OCI-LY1 (cell line): Measurements from ENCODE around the gene FBXW11.
A peak's percentile ranks its signal among the peaks of the same experiment; 100 is the strongest.

Experiments
- H2AFZ ChIP-seq: fragments of 200-600 bp; sonication (generic), shearing (Covaris generic); 2 replicates; pipeline ENCODE4 v1.6.0; 2014; ENCODE audit warnings: antibody characterized with exemption, mild to moderate bottlenecking, low read length
- H3F3A ChIP-seq: fragments of 200-600 bp; sonication (generic), shearing (Covaris generic); 2 replicates; pipeline ENCODE4 v1.6.0; 2014; ENCODE audit warnings: mild to moderate bottlenecking, antibody characterized with exemption, low read length, moderate library complexity; ENCODE audit not compliant: insufficient read depth
- H3K27ac ChIP-seq: fragments of 200-600 bp; sonication (generic); 2 replicates; pipeline ENCODE4 v1.5.1; 2014; ENCODE audit warnings: low read length, mixed run types, mild to moderate bottlenecking, low read depth; ENCODE audit not compliant: poor library complexity, severe bottlenecking
- H3K27me3 ChIP-seq: fragments of 200-600 bp; sonication (generic); 2 replicates; pipeline ENCODE4 v1.6.0; 2014; ENCODE audit warnings: antibody characterized with exemption, mild to moderate bottlenecking, low read length, moderate library complexity; ENCODE audit not compliant: insufficient read depth
- H3K36me3 ChIP-seq: fragments of 200-600 bp; sonication (generic); 2 replicates; pipeline ENCODE4 v1.6.1; 2014; ENCODE audit warnings: mild to moderate bottlenecking, antibody characterized with exemption, low read length, moderate library complexity, mixed read lengths; ENCODE audit not compliant: insufficient read depth
- H3K4me1 ChIP-seq: fragments of 200-600 bp; sonication (generic); 2 replicates; pipeline ENCODE4 v1.5.1; 2014; ENCODE audit warnings: mild to moderate bottlenecking, low read length, moderate library complexity; ENCODE audit not compliant: insufficient read depth, severe bottlenecking
- H3K4me2 ChIP-seq: fragments of 200-600 bp; sonication (generic), shearing (Covaris generic); 2 replicates; pipeline ENCODE4 v1.6.1; 2014; ENCODE audit warnings: low read length
- H3K4me3 ChIP-seq: fragments of 200-600 bp; sonication (generic); 2 replicates; pipeline ENCODE4 v1.5.1; 2014; ENCODE audit warnings: low read length, low read depth, mild to moderate bottlenecking, mixed read lengths; ENCODE audit not compliant: poor library complexity, severe bottlenecking
- H3K79me2 ChIP-seq: fragments of 200-600 bp; shearing (Covaris generic); 2 replicates; pipeline ENCODE4 v1.6.1; 2016; ENCODE audit warnings: mixed run types, low read length, mixed read lengths; ENCODE audit not compliant: insufficient read depth
- H3K9ac ChIP-seq: fragments of 200-600 bp; sonication (generic), shearing (Covaris generic); 2 replicates; pipeline ENCODE4 v1.6.1; 2014; ENCODE audit warnings: mild to moderate bottlenecking, low read length, mixed read lengths
- H3K9me2 ChIP-seq: fragments of 200-600 bp; sonication (generic), shearing (Covaris generic); 2 replicates; pipeline ENCODE4 v1.6.1; 2014; ENCODE audit warnings: low read depth, mild to moderate bottlenecking, low read length, mixed read lengths
- H3K9me3 ChIP-seq: fragments of 200-600 bp; shearing (Covaris generic); 2 replicates; pipeline ENCODE4 v1.6.1; 2014; ENCODE audit warnings: low read length, mixed read lengths
- H4K20me1 ChIP-seq: fragments of 200-600 bp; sonication (generic), shearing (Covaris generic); 2 replicates; pipeline ENCODE4 v1.6.0; 2016; ENCODE audit warnings: mild to moderate bottlenecking, low read length; ENCODE audit not compliant: insufficient read depth
- CTCF ChIP-seq: fragments of 200-600 bp; sonication (generic), shearing (Covaris generic); IDR thresholded peaks from 2 replicates; pipeline ENCODE4 v1.5.1; 2017; ENCODE audit warnings: mild to moderate bottlenecking, antibody characterized with exemption, low read length, moderate library complexity, mixed read lengths
- EZH2 ChIP-seq: fragments of 200-600 bp; sonication (generic), shearing (Covaris generic); IDR thresholded peaks from 2 replicates; pipeline ENCODE4 v1.8.0; 2017; ENCODE audit warnings: borderline replicate concordance, mixed run types, mild to moderate bottlenecking, antibody characterized with exemption, low read length, moderate library complexity, mixed read lengths

Gene FBXW11

DNA sequence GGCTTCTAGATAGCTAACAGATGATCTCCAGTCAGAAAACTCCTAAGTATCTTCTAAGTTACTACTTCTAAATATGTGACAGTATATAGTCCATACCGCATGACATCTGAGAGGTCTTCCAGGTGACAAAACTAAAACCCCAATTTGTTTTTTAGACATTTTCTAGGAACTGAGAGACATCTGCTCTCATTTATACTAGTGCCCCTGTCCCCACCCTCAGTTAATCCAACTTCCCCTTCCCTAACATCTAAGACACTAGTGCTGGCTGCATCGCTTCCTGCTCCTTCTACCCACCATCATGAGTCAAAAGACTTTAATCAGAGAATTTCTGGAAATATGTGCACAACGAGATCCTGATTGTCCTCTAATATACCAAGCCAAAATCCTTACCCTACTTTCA is 37.9 kb downstream of the FBXW11 start:
- Histone ChIP-seq H3K79me2 (peaks cover 30% of the 10 kb centered on the region), H3K27ac (peak overlapping the region; percentile 83), H3K4me2 (peak overlapping the region; percentile 8; the same call in 1 of the 2 replicates), H3K36me3 (peaks cover 7% of the 10 kb centered on the region; the same call in 1 of the 2 replicates), H2AFZ (no peak overlapping the region), H3K27me3 (no peaks in the 10 kb centered on the region), H3K9me2 (no peaks in the 10 kb centered on the region), H4K20me1 (no peaks in the 10 kb centered on the region), H3K4me1 (peaks cover 31% of the 10 kb centered on the region), H3K9me3 (peaks cover 9% of the 10 kb centered on the region; the same call in 1 of the 2 replicates), H3K9ac (no peak overlapping the region; the same call in 1 of the 2 replicates), H3F3A (no peaks in the 10 kb centered on the region), H3K4me3 (no peak overlapping the region)
- no peak for TF ChIP-seq CTCF
- no peak for TF ChIP-seq EZH2

- peaks cover 9% of the 10 kb centered on the region; the same call in 1 of the 2 replicates for H3K9me3 ChIP-seq
- no peaks in the 10 kb centered on the region for H3F3A ChIP-seq
- no peaks in the 10 kb centered on the region for H4K20me1 ChIP-seq
- peaks cover 7% of the 10 kb centered on the region; the same call in 1 of the 2 replicates for H3K36me3 ChIP-seq
- H3K79me2 ChIP-seq: peaks cover 23% of the 10 kb centered on the region
- no peak overlapping the region for H2AFZ ChIP-seq
- H3K4me1 ChIP-seq: peaks cover 31% of the 10 kb centered on the region
- H3K9me2 ChIP-seq: no peaks in the 10 kb centered on the region
- no peak overlapping the region for H3K4me2 ChIP-seq
- H3K27me3 ChIP-seq: no peaks in the 10 kb centered on the region
- H3K9ac ChIP-seq: no peak overlapping the region
- H3K4me3 ChIP-seq: no peak overlapping the region
- TF ChIP-seq CTCF: no peak
- TF ChIP-seq EZH2: no peak
- no peak overlapping the region for H3K27ac ChIP-seq
Observed at GRCh38 chr5:171966964-171967363, 39.5 kb downstream of the FBXW11 start.

DNA sequence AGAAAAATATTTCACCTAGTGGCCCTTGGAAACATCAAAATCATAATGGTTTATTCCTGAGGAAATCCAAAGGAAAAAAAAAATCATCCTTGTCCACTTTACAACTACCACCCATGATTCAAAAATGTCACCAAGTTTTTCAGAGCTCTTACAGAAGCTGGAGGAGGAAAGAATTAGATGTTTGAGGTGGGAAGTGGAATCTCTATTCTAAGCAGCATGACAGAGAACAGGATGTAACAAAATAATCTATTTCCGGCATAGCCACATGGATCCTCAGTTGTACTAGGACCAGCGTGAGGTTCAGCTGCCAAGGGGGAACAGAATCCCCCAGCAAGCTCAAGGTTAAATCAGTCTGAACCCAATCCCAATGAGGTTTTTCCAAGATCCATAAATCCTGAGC is 40.2 kb downstream of the FBXW11 start:
- TF ChIP-seq CTCF: no peak
- TF ChIP-seq EZH2: no peak
- Histone ChIP-seq H3K27me3 (no peaks in the 10 kb centered on the region), H3K9ac (no peak overlapping the region), H4K20me1 (no peaks in the 10 kb centered on the region), H3K79me2 (peaks cover 23% of the 10 kb centered on the region), H3K4me1 (peaks cover 31% of the 10 kb centered on the region), H3K4me2 (no peak overlapping the region), H2AFZ (no peak overlapping the region), H3K36me3 (peaks cover 7% of the 10 kb centered on the region; the same call in 1 of the 2 replicates), H3F3A (no peaks in the 10 kb centered on the region), H3K9me2 (no peaks in the 10 kb centered on the region), H3K4me3 (no peak overlapping the region), H3K27ac (no peak overlapping the region), H3K9me3 (peaks cover 9% of the 10 kb centered on the region; the same call in 1 of the 2 replicates)
